Measurements from ENCODE around the gene FPR2.

Gene FPR2

DNA sequence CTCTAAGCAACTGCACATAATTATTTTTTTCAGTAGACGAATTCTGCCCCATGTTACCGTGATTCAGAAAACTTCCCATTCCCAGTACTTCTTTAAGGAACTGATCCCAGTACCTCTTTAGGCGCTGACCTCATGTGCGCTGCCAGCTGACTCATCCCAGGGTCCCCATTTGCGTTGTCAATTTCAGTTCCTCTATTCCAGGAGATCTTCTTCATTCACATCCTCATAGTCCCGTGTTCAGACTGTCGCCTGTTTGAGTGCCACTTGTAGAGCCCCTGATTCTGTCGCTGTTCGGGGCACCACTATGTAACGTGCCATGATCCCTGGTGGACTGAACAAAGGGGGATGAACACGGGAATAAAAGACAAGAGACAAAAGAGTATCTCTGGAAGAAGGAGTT lies 50.4 kb downstream of the FPR2 start:
- Histone ChIP-seq H3K36me3 (peaks cover 29% of the 10 kb centered on the region), H3K27ac (no peak overlapping the region), H3K4me3 (no peak overlapping the region), H3K9me3 (peaks cover 68% of the 10 kb centered on the region), H3K4me2 (no peak overlapping the region), H3K4me1 (peaks cover 23% of the 10 kb centered on the region), H3K27me3 (no peaks in the 10 kb centered on the region), H3K9ac (no peak overlapping the region), H4K20me1 (no peaks in the 10 kb centered on the region)
- TF ChIP-seq Cebpa-rat (IDR thresholded peaks at IDR 0.05), result no peak

DNA sequence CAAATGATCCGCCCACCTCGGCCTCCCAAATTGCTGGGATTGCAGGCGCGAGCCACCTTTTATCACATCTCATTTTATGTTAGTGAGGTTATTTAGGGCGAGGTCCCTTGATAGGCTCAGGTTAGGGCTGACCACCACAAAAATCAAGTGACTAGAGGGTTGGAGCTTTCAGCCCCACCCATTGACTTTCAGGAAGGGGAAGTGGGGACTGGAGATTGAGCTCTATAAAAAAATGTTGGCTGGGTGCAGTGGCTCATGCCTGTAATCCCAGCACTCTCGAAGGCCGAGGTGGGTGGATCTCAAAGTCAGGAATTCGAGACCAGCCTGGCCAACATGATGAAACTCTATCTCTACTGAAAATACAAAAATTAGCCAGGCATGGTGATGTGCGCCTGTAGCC lies 54.1 kb downstream of the FPR2 start:
- Histone ChIP-seq H3K4me1 (peaks cover 3% of the 10 kb centered on the region; the same call in 1 of the 2 replicates), H3K4me3 (no peak overlapping the region), H3K27me3 (no peaks in the 10 kb centered on the region), H3K9me3 (peaks cover 64% of the 10 kb centered on the region), H4K20me1 (no peaks in the 10 kb centered on the region), H3K4me2 (no peak overlapping the region), H3K36me3 (peaks cover 28% of the 10 kb centered on the region), H3K27ac (no peak overlapping the region), H3K9ac (no peak overlapping the region)
- TF ChIP-seq Cebpa-rat (IDR thresholded peaks at IDR 0.05), result no peak

DNA sequence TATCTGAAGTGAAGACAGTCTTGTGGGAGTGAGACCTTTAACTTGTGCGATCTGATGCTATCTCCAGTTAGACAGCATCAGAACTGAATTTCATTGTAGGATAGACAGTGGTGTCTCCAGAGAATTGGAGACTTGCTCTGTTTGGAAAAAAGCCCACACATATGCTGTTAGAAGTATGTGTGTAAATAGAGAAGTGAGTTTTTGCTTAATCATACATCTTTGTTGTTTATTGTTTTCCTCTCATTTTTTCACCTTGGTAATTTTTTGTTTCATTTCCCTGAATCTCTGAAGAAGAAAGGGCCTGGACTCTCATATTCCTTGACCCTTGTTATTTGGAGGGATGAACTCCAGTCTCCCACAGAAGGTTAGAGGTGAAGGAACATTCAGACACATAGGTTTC lies 55.7 kb downstream of the FPR2 start:
- no peak for TF ChIP-seq Cebpa-rat (IDR thresholded peaks at IDR 0.05)
- Histone ChIP-seq H3K9ac (no peak overlapping the region), H4K20me1 (no peaks in the 10 kb centered on the region), H3K4me1 (peaks cover 7% of the 10 kb centered on the region; the same call in 1 of the 2 replicates), H3K27ac (no peak overlapping the region), H3K4me3 (no peak overlapping the region), H3K4me2 (no peak overlapping the region), H3K36me3 (peaks cover 12% of the 10 kb centered on the region), H3K27me3 (no peaks in the 10 kb centered on the region), H3K9me3 (peaks cover 54% of the 10 kb centered on the region)

DNA sequence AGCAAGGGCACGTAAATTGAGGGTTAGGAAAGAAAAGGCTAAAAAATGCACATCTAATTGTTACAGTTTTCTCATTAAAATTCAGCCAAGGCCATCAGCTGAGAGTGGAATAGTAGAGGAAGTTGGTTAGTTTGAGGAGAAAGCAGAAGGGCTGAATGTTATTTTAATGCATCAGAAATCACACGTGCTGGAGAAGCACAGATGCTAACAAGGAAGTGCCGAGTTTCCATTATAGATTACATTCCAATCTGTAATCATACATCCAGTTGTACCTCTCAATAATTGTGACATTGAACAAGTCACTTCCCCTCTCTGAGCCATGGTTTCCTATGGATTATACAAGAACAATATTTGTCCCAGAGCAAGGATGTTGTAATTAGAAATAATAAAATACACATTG lies 59.0 kb downstream of the FPR2 start:
- Histone ChIP-seq H3K4me3 (no peak overlapping the region), H3K9ac (no peak overlapping the region), H3K36me3 (peaks cover 12% of the 10 kb centered on the region), H3K9me3 (peaks cover 49% of the 10 kb centered on the region), H3K4me1 (peaks cover 22% of the 10 kb centered on the region), H3K4me2 (no peak overlapping the region), H4K20me1 (no peaks in the 10 kb centered on the region), H3K27me3 (no peaks in the 10 kb centered on the region), H3K27ac (no peak overlapping the region)
- TF ChIP-seq Cebpa-rat (IDR thresholded peaks at IDR 0.05), result no peak

All from BLaER1 (cell line).